Stimulated activated CD4-positive, alpha-beta T cell treated with anti-CD3 and anti-CD28 coated beads, TNF-alpha, amount 100 ng/mL, for 1 hour (primary cell): ENCODE measurements around the gene LKAAEAR1.
A peak's percentile ranks its signal among the peaks of the same experiment; 100 is the strongest.

Experiments
- DNase-seq, 3 donors: peaks; one replicate each; pipeline ENCODE4 v3.0.0-alpha.2; 2020; ENCODE audit warnings: low read depth in 3 of 3, low spot score in 1 of 3

Gene LKAAEAR1

GRCh38 chr20:64039293-64040160 is 44.7 kb downstream of the LKAAEAR1 start:
- no peak for DNase-seq

DNA sequence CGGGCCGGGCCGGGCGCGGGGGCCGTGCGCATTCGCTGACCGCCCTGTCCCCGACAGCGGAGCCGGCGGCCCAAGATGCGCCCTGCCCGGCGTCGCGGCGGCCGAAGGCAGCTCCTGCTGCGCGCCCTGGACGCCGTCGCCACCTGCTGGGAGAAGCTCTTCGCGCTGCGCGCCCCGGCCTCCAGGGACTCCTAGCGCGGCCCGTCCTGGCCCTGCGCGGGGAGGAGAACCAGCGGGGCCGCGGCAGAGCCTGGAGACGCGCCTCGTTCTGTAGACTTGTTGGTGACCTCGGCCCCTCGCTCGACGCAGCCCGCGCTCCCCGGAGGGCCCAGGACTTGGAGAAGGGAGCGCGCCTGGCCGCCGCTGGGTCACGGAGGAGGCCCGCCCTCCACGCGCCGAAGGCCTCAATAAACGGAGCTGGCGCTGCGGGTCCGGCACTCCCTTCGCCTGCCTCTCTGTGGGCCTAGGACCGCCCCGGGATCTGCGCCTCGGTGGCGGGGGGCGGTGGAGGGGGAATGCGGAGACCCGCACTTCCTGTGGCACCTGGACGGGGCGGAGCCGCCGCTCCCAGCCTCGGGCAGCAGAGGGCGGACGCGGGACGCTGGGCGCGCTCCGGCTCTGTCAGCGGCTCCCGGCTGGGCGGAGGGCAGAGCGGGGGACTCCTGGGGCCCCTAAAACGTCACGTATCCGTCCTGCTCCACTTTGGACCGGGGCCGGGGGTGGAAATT is 45.5 kb downstream of the LKAAEAR1 start:
- DNase-seq, result peak; percentile 43 to 72 (median 53)

GRCh38 chr20:64038224-64038564 is 46.0 kb downstream of the LKAAEAR1 start:
- DNase-seq, result no peak

DNA sequence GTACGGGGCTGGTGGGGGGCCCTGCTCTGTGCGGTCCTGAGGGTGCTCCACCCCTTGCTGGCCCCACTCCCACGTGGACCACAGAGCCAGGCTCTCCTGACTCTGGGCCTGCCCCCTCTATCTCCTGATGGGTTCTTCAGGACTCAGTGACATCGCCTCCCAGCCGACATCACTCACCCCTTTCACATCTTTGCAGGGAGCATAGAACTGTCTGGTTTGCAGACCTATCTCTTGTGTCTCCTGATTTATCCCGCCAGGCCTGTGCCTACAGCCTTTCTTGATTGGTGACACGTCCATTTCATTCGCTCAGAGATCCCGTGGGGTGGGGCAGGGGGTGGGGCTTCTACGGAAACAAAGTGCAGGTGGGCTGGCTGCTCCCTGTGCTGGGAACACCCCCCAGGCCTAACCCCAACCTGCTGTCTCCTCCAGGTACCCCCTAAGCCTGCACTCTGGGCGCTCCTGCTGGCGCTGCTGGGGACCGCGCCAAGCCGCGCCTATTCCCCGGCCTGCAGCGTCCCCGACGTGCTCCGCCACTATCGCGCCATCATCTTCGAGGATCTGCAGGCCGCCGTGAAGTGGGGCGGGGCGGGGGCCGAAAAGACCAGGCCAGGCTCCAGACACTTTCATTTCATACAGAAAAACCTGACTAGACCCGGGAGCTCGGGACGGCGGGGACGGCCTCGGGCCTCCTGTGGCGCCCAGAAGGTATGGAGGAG is 46.5 kb downstream of the LKAAEAR1 start:
- no peak for DNase-seq

DNA sequence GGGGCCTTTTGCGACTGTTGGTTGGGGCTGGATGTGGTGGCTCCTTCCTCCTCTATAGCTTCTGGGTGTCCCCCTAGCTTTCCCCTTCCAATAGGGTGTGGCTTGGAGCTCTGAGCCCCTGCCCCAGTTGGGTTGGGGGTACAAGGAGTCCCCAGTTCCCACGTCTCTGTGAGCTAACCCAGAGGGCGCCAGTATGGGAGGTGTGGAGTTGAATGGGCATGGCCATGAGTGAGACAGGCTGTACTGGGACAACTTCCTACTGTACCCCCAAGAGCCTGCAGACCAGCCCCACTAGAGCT is 47.0 kb downstream of the LKAAEAR1 start:
- no peak for DNase-seq

GRCh38 chr20:64036346-64037198 is 47.6 kb downstream of the LKAAEAR1 start:
- DNase-seq, result no peak

DNA sequence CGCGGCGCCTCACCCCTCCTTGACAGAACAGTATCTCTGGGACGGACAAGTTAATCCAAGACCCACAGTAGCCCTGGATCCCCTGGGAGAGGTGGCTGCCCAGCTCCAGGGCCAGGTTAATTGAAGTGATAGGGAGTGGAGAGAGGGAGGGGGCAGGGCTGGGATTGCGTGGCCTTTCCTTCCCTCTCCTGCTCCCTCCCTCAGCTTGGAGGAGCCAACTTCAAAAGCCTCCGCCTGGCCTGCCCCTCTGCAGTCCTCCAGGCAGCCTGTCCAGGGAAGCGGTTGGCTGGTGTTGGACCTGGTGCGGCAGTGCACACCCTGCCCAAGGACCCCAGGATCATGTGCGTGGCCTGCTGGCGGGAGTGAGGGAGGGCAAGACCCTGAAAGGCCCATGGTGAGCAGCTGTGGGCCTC is 48.3 kb downstream of the LKAAEAR1 start, which contains the start of gene C20orf204:
C20orf204 (plus strand) TSS at position 250 of the 413 bp plus-strand sequence; CDS start at position 392, 142 bp downstream.
- no peak for DNase-seq

DNA sequence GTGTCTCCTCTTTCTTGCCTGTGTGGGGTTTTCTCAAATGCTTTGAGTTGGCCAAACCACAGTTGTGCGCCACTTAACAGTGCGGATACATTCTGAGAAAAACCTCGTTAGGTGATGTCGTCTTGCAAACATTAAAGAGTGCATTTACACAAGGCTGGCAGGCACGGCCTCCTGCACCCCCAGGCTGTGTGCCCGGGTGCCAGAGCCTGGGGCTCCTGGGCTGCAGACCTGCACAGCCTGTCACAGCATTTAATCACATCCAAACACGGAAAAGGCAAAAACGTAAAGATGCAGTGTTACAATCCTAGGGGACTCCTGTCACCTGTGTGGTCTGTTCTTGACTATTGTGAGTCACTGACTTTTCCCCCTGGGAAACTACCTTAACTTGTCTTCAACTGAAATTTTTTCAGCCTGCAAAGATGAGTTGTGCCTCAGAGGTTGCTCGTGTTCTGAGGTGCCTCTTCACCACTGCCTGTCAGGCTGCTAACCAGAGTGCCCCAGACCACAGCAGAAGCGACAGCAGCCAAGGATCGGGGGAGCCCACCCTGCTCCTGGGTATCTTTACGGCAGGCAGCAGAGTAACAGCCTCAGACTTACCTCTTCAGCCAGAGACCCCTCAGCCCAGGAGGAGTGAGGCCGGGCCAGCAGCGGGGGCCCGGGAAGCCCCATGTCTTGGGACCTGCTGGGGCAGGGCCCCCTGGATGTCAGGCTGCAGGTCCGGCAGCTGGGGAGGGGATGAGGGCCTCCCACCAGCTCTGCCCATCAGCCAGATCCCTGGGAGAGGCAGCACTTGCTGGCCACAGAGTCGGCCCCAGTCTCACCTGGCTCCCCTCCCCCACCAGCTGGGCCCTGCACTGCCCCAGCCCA is 48.9 kb downstream of the LKAAEAR1 start:
- no peak for DNase-seq

DNA sequence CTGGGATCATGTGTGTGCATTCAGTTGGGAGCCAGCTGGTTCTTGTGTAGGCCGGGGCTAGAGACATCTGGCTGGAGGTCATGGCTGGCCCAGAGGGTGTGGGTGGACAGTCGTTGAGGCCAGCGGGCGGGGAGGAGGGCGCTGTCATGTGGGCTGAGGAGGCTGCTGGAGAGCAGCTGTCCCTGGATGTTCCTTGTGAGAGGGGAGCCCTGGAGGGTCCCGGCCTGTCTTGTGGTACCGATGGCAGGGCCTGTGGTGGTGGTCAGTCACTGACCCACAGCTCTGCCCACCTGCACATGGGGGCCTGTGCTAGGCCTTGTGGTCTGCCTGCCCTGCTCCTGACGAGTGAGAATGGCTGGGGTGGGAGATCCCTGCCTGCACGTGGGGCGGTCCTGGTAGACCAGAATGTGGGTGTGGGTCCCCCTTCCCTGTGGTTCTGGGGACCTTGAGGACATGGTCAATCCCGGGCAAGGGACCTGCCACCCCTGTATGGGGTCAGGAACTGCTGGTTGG is 50.2 kb downstream of the LKAAEAR1 start:
- no peak for DNase-seq
